Mucosa of rectum (tissue), 2 donors: ENCODE measurements around the gene KHSRP.

Source experiments
- H3K27ac ChIP-seq, 2 donors: one replicate each; pipeline ENCODE4 v1.7.0; 2013; ENCODE audit warnings: inconsistent platforms in 2 of 2, low read depth in 2 of 2, low read length in 2 of 2
- H3K27me3 ChIP-seq, 2 donors: one replicate each; pipeline ENCODE4 v1.7.0; 2013; ENCODE audit warnings: low read length in 2 of 2; ENCODE audit not compliant: control insufficient read depth in 2 of 2, insufficient read depth in 2 of 2
- H3K36me3 ChIP-seq, 2 donors: one replicate each; pipeline ENCODE4 v1.7.0; 2013; ENCODE audit warnings: low read length in 2 of 2; ENCODE audit not compliant: control insufficient read depth in 2 of 2, insufficient read depth in 2 of 2
- H3K4me1 ChIP-seq, 2 donors: one replicate each; pipeline ENCODE4 v1.7.0; 2013; ENCODE audit warnings: low read length in 2 of 2, mild to moderate bottlenecking in 1 of 2; ENCODE audit not compliant: control insufficient read depth in 2 of 2, insufficient read depth in 2 of 2
- H3K4me3 ChIP-seq, 2 donors: one replicate each; pipeline ENCODE4 v1.7.0; 2013; ENCODE audit warnings: low read length in 2 of 2
- H3K9ac ChIP-seq, 2 donors: one replicate each; pipeline ENCODE4 v1.7.0; 2013; ENCODE audit warnings: low read length in 2 of 2, low read depth in 1 of 2, mild to moderate bottlenecking in 1 of 2
- H3K9me3 ChIP-seq, 2 donors: one replicate each; pipeline ENCODE4 v1.7.0; 2013; ENCODE audit warnings: low read length in 2 of 2; ENCODE audit not compliant: control insufficient read depth in 2 of 2
- donor health status: healthy.
- donor health status: Normal muscosa, but diverticular disease.

KHSRP gene

DNA sequence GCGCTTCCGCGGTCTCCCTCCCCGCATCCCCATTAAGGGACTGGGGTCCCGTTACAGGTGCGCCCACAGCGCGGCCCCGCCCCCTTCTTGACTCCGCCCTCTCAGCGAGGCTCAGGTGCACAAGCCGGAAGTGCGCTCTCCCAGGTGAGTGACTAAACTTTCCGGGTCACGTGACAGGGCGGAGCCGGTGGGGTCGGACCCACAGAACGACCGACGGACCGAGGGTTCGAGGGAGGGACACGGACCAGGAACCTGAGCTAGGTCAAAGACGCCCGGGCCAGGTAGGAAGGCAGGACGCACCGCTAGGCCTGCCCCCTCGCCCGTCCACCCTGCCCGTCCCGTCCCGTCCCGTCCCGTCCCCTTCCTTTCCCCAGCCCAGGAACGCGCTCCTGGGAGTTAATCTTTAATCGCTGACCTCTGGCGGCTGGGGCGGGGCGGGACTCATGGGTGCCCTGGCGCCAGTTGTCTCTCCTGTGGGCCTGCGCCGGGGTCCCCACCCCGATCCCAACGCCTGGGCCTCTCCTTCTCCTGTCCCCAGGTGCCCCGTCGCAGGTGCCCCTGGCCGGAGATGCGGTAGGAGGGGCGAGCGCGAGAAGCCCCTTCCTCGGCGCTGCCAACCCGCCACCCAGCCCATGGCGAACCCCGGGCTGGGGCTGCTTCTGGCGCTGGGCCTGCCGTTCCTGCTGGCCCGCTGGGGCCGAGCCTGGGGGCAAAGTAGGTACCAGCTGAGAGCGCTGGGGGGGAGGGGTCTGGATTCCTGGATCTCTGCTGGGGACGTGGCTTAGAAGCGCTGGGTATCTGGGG lies 39.7 kb upstream of the KHSRP start, which contains the start of gene CRB3:
CRB3 (plus strand) TSS at position 202 of the 804 bp plus-strand sequence; CDS start at position 633, 431 bp downstream.
- H3K27me3 ChIP-seq: no peaks in the 10 kb centered on the region
- H3K9ac ChIP-seq: peak within 1 kb of the TSS; percentile 86 to 95
- H3K27ac ChIP-seq: peak within 1 kb of the TSS; percentile 94 to 96
- H3K4me3 ChIP-seq: peak within 1 kb of the TSS; percentile 70 to 80
- H3K36me3 ChIP-seq: peaks cover 9 to 17% of the 10 kb centered on the region in 2 donors
- H3K4me1 ChIP-seq: peaks cover 12 to 26% of the 10 kb centered on the region in 2 donors
- H3K9me3 ChIP-seq: no peaks in the 10 kb centered on the region

DNA sequence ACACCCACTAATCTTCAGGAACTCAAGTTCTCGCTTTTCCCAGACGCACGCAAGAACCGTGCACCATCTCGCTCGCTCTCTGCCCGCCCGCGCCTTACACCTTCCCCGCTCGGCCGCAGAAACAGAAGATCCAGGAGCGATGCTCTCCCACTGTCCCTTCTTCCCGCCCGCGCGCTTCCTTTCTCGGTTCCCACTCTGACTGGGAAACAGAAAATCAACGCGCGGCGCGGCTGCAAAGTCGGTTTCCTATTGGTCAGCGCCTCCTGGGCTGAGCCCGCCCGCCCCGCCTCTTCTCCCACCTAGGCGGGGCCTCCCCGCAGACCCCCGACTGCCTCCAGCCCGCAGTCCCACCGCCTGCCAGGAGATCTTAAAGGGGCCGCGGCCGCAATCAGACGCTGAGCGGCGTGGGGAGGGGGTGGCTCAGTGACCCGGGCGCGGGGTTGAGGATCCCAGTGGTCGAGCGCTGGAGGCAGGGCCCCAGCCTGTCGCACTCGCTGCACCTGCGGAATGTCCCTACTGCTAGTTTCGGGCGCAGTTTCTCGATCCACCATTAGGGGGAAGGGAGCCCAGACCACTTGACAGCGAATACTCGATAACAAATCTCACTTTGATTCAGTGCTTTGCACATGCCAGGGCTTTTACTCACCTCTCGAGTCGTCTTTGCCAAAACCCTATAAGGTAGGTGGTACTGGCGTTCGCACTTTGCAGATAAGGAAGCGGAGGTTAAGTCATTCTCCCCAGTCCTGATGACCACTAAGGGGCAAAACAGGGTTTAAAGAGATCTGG lies 35.7 kb upstream of the KHSRP start:
- H3K4me3 ChIP-seq: peak overlapping the region; percentile 75 to 94
- H3K27ac ChIP-seq: peak overlapping the region; percentile 92
- H3K9ac ChIP-seq: peak overlapping the region; percentile 75 to 81
- H3K27me3 ChIP-seq: no peaks in the 10 kb centered on the region
- no peaks in the 10 kb centered on the region for H3K9me3 ChIP-seq
- peaks cover 3 to 13% of the 10 kb centered on the region in 2 donors for H3K36me3 ChIP-seq
- H3K4me1 ChIP-seq: peaks cover 18 to 31% of the 10 kb centered on the region in 2 donors

DNA sequence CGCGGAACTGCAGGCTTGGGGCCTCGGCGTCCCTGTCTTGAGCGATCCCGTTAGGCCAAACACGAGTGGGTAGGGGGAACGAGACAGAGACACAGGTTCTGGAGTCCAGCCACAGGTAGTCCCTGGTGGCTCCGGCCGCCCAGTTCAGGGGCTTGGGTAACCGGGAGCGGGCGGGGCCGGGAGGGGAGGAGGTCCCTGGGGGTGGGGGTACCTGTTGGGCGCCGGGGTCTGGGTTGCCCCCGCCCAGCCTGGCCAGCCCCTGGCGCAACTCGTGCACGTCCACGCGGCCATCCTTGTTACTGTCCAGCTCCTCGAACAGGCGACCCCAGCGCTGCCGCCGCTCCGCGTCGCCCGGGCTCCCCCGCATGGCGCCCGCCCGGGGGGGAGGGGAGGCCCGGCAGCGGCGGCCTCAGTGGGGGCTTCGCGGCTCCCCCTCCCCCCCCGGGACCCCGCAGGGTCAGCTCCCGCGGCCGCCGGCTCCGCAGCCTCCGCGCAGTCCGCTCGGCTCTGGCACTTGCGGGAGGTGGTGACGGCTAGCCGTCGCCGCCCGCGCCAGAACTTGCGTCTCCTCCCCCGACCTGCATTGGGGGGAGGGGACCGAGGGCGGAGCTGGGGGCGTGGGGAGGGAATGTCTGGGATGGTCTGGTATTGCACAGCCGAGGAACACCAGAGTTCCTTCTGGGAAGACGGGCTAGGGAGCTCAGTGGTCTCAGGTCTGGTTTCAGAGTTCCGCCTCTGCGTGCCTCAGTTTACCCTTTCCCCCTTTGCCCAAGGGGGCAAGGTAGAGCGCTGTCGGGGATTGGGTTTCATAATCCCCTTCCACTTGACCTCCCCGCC lies 34.9 kb upstream of the KHSRP start, which contains the start of gene SLC25A23:
SLC25A23 (minus strand) TSS at position 531 of the 837 bp plus-strand sequence; CDS start at position 367, 164 bp downstream.
- Histone ChIP-seq H3K9ac (peak within 1 kb of the TSS; percentile 75 to 81), H3K9me3 (peaks cover 0 to under 1% of the 10 kb centered on the region in 2 donors), H3K27ac (peak within 1 kb of the TSS; percentile 92), H3K4me3 (peak within 1 kb of the TSS; percentile 75 to 94), H3K4me1 (peaks cover 18 to 30% of the 10 kb centered on the region in 2 donors), H3K36me3 (peaks cover 6 to 15% of the 10 kb centered on the region in 2 donors), H3K27me3 (no peaks in the 10 kb centered on the region)

DNA sequence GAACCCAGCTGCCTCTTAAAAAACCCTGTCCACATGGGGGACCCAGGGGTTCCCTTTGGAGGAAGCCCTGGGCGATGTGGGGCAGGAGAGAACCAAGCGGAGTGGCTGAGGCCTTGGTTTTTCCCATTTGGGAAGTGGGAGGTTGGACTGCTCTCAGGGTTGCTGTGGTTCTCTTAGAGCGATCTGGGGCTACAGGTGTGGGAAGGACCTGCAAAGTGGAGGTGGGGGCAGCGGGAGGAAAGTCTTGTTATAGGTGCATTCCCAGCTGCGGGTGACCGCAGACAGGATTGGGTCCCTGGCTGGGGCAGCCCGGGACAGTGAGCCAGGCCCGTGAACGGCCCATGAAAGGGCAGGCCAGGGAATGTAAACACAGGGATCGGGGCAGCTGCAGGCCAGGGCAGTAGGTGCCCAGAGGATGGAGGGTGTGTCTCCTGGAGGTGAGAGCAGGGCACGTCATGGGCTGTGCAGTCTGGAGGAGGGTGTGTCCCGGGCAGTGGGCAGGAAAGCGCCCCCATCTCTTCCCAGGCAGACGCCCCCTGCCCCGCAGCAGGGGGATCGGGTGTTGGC lies 34.2 kb upstream of the KHSRP start:
- Histone ChIP-seq H3K27me3 (no peaks in the 10 kb centered on the region), H3K4me1 (peaks cover 18 to 29% of the 10 kb centered on the region in 2 donors), H3K27ac (peak overlapping the region; percentile 92), H3K9me3 (peaks cover 0 to 3% of the 10 kb centered on the region in 2 donors), H3K4me3 (peak overlapping the region; percentile 75 to 94), H3K36me3 (peaks cover 13 to 21% of the 10 kb centered on the region in 2 donors), H3K9ac (peak overlapping the region; percentile 63 to 70)

DNA sequence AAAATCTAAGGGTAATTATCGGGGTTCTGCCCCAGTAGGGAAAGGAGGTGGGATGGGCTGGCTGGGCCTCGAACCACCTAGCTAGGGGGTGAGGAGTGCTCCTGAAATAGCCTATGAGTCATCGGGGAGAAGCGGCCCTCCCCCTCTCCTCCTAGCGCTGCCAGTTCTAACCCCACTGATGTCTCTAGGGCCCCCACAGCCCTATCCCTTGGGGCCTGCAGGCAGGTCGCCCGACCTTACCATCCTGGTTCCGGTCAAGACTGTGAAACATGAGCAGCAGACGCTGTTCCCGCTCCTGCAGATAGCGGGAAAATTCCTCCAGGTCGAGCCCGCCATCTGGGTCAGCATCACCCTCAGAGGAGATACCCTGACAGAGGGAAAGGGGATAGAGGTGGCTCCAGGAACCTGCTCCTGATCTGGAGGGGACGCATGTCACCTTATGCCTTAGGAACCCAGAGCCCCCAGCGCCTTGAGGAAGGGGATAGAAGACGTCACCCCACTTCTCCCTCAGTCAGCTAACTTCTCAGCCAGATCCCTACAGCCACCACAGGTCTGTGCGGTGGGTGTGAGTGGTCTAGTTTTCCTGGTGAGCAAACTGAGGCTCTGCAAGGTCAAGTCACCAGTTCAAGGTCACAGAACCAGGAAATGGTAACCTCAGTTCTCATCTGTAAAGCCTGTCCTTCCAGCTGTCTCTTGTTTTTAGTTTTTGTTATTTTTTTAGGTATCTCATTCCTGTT lies 33.5 kb upstream of the KHSRP start:
- H3K4me3 ChIP-seq: peak overlapping the region; percentile 75 to 94
- H3K9me3 ChIP-seq: peaks cover 0 to 3% of the 10 kb centered on the region in 2 donors
- H3K36me3 ChIP-seq: peaks cover 17 to 26% of the 10 kb centered on the region in 2 donors
- peak overlapping the region in 1 of 2 donors; percentile 63 for H3K9ac ChIP-seq
- H3K4me1 ChIP-seq: peaks cover 18 to 27% of the 10 kb centered on the region in 2 donors
- no peaks in the 10 kb centered on the region for H3K27me3 ChIP-seq
- peak overlapping the region in 1 of 2 donors; percentile 92 for H3K27ac ChIP-seq

DNA sequence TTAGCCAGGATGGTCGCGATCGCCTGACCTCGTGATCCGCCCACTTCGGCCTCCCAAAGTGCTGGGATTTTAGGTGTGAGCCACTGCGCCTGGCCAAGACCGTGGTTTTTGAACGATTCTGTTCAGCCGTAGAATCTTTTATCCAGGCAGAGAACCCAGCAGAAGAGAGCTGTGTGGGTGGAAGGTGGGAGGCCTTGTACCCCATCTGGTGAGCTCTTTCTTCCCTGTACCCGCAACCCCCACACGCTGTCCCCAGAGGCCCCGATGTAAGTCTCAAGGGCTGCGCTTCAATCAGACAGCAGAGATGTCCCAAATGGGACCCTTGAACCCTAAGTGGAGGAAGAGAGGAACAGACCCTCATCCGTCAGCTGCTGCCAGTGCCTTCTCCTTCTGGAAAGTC lies 31.3 kb upstream of the KHSRP start:
- Histone ChIP-seq H3K36me3 (peaks cover 17 to 33% of the 10 kb centered on the region in 2 donors), H3K4me1 (peaks cover 9 to 17% of the 10 kb centered on the region in 2 donors), H3K9ac (no peak overlapping the region), H3K9me3 (peaks cover 0 to 3% of the 10 kb centered on the region in 2 donors), H3K27me3 (no peaks in the 10 kb centered on the region), H3K27ac (no peak overlapping the region), H3K4me3 (no peak overlapping the region)

DNA sequence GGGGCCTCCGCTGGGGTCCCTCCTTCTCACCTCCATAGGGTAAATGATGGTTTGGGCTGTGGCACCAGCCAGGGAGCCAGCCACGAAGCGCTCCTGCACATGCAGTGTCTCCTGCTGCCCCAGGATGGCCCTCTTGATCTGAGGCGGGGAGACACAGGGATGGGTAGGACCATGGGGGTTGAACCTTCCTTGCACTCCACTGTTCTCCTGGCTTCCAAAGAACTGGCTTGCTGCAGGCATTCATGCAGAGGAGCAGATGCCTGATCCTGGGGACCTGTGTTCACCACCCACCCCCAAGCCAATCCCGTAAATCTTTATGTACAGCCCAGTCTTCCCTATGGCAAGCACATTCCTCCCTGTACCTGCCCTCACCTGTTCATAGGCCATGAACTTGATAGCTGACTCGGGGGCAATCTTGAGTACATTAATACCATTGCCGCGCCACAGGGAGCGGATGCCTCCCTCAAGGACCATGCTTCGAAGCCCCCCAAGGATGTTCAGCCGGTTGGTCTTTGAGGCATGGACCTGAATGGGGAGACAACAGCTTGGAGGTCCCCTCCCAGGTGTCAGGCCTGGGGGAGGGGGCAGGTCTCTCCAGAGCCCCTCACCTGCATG lies 29.4 kb upstream of the KHSRP start:
- H3K36me3 ChIP-seq: peaks cover 22 to 33% of the 10 kb centered on the region in 2 donors
- H3K4me1 ChIP-seq: peaks cover 5 to 10% of the 10 kb centered on the region in 2 donors
- no peak overlapping the region for H3K9ac ChIP-seq
- H3K9me3 ChIP-seq: peaks cover 0 to 3% of the 10 kb centered on the region in 2 donors
- H3K27me3 ChIP-seq: no peaks in the 10 kb centered on the region
- H3K4me3 ChIP-seq: no peak overlapping the region
- no peak overlapping the region for H3K27ac ChIP-seq

DNA sequence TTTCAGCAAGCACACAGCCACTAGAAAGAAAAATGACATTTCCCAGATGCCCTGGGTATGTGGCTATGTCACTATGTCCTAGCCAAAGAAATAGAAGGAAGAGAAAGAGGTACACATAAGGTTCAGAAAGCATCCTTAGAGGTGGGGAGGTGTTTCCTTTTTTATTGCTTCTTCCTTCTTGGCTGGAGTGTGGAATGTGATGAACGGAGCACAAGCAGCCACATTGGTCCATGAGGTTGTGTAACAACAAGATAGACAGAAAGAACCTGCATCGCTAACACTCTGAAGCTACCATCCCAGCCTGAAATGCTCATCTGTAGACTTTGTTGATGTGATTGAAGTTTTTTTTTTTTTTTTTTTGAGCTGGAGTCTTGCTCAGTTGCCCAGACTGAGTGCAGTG lies 28.3 kb upstream of the KHSRP start:
- Histone ChIP-seq H3K9me3 (peaks cover 0 to 3% of the 10 kb centered on the region in 2 donors), H3K4me1 (no peaks in the 10 kb centered on the region), H3K4me3 (no peak overlapping the region), H3K27me3 (no peaks in the 10 kb centered on the region), H3K36me3 (peaks cover 22 to 33% of the 10 kb centered on the region in 2 donors), H3K9ac (no peak overlapping the region), H3K27ac (no peak overlapping the region)
